T-helper 9 cell (primary cell): ENCODE measurements around the gene MDFIC.

Experiments used
- DNase-seq: peaks from one replicate; pipeline ENCODE4 v3.0.0-alpha.2; 2020

MDFIC gene

DNA sequence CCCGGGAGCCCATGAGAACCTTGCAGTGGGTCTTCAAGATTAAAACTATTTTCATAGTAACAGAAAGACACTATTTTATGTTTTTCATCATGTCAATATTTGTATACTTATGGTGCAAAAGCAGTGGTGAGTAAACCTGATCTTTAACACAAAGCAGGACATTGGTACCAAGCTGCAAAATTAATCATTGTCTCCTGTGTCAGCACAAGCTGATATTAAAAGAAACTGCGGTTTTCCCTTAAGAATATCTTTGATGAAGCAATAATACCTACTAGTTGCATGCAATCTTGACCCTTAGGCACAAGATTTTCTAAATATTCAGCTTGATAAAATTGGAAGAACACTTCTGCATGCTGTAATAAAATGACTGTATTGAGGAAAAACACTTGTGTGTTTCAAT is 121.7 kb downstream of the MDFIC start:
- DNase-seq, result no peak

GRCh38 chr7:115044224-115044623 is 122.3 kb downstream of the MDFIC start:
- no peak for DNase-seq

DNA sequence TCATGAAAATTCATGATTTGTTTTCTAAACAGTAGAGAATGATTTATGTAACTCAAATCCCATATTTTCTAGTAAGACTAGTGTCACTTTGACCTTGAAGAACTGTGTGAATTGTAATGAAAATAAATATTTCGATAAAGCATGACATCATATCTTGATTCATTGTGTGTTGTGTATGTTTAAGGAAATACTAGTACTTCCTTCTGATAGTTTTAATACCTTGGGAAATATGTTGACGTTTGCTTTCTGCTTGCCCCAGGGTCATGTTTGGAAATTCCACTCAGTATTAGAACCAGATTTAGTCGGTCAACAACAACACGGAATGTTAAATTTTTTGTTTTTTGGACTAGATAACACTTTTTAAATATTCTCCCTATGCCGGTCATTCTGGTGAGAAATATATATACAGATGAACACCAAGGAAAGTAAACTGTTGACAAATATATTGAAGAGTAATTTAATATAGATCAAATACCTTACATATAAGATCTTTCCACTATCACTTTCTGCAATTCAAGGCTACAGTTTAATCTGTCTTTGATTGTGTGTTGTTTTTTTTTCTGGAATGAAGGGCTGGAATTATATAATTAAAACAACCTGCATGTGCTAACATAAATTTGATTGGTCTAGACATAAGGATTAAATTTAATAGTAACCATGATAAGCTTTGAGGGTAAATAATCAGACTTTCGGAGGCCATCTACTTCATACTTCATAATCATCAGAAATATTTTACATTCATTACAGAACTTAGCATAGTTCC is 126.2 kb downstream of the MDFIC start:
- no peak for DNase-seq

GRCh38 chr7:115052706-115053105 is 130.8 kb downstream of the MDFIC start:
- DNase-seq, result no peak

DNA sequence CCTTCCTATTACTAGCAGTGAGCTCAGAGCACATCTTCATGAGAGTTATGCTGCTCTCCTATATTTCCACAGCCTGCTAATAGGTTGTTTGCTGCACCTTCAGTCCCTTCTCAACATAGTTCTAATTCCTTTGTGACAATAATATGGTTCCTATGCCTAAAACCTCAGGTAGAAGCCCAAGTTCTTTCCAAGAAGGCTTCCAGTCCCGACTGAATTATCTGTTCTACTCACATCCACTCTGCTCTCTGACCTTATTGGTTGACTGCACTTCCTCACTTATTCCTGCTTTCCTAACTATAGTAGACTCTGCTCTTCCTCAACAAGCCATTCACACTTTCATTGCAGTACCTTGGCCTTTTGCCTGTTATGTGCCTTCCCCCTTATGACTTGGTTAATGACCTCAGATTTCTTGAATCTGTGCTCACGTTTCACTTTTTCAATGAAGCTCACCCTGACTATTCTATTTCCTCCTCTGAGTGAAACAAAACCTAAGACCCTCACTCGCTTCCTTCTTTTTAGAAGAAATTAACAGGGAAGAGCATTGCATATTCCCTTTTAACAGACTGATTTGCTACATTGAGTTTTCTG is 132.7 kb downstream of the MDFIC start:
- DNase-seq, result no peak

DNA sequence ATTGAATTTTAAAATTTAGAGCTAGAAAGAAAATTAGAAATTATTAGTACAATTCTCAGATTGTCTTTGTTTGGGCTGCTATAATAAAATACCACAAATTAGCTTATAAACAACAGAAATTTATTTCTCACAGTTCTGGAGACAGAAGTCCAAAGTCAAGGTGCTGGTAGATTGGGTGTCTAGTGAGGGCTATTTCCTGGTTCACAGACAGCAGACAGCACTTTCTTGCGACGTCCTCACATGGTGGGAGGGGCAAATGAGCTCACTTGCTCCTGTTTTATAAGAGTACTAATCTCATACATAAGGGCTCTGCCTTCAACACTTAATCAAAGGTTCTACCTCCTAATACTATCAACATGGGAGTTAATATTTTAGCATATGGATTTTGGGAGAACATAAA is 134.1 kb downstream of the MDFIC start:
- no peak for DNase-seq

- no peak for DNase-seq
These were observed 136.8 kb downstream of the MDFIC start for GRCh38 chr7:115058726-115059125.

DNA sequence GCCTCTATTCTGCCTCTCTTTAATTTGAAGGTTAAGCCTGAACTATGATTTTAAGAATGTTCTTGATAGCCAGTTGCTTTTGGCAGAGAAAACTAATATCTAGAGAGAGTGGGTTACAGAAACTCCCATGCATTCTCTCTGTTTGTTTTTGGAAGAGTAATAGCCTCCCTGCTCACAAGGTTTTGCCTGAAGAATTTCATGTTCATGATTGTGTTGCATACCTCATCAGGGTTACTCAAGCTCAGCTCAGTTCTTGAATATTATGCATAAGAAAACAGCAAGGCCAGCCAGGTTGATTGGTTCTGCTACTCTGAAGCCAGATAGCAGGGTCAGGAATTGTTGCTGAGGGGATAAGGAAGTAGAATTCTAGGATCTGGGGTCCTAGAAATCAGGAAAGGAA is 137.4 kb downstream of the MDFIC start:
- no peak for DNase-seq

- DNase-seq, result no peak
These were observed 138.4 kb downstream of the MDFIC start for GRCh38 chr7:115060095-115060870.

DNA sequence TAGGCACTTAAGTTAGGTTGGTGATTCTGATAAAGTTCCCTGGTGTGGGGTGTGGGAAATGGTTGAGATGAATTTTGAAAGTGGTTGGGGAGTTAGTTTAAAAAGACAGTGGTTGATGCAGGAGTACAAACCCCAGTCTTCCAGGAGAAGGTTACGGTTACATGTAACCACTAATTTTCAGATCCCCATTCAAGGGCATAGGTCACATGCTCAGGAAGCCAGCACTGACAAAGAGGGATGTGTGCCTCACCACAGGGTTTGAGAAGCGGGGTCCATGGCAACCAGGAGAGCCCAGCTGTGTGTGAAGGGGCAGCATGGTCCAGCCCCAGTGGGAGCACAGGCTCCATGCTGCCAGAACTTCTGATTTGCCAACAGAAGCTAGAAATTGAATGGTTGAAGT is 144.2 kb downstream of the MDFIC start:
- DNase-seq, result no peak

GRCh38 chr7:115066634-115067033 is 144.7 kb downstream of the MDFIC start:
- no peak for DNase-seq

- no peak for DNase-seq
These were observed 146.3 kb downstream of the MDFIC start for GRCh38 chr7:115068220-115068619.
